WTC11 (cell line): ENCODE data around the gene FCHSD2. TPM values are rescaled to one million over a fixed set of nuclear protein-coding genes. Genes with fewer than 3 reads are reported as not detected.
A peak's percentile ranks its signal among the peaks of the same experiment; 100 is the strongest.

Experiments used
- ATF2 ChIP-seq: sonication (generic); formaldehyde crosslinking; IDR thresholded peaks from 2 replicates; pipeline ENCODE4 v1.8.1; 2022; ENCODE audit warnings: low read depth, missing genetic modification reagents, borderline replicate concordance
- CBFB ChIP-seq: sonication (generic); formaldehyde crosslinking; IDR thresholded peaks from 2 replicates; pipeline ENCODE4 v1.8.1; 2022; ENCODE audit warnings: mild to moderate bottlenecking, low read depth, missing genetic modification reagents
- CTCF ChIP-seq: fragments of 200-600 bp; IDR thresholded peaks from 2 replicates; pipeline ENCODE4 v1.8.0; 2022; ENCODE audit warnings: antibody characterized with exemption
- ERG ChIP-seq: fragments of 250-450 bp; sonication (Bioruptor Pico); IDR thresholded peaks from 2 replicates; pipeline ENCODE4 v1.8.0; 2021; ENCODE audit warnings: mild to moderate bottlenecking
- ESRRA ChIP-seq: sonication (generic); formaldehyde crosslinking; IDR thresholded peaks from 2 replicates; pipeline ENCODE4 v1.8.1; 2022; ENCODE audit warnings: mild to moderate bottlenecking, missing genetic modification reagents, borderline replicate concordance
- FOXJ3 ChIP-seq: sonication (generic); formaldehyde crosslinking; IDR thresholded peaks from 2 replicates; pipeline ENCODE4 v1.9.0; 2021; ENCODE audit warnings: missing genetic modification reagents, mild to moderate bottlenecking, borderline replicate concordance
- FOXK1 ChIP-seq: sonication (generic); formaldehyde crosslinking; IDR thresholded peaks from 2 replicates; pipeline ENCODE4 v1.8.0; 2022; ENCODE audit warnings: mild to moderate bottlenecking, moderate library complexity, missing genetic modification reagents
- HMGXB4 ChIP-seq: sonication (generic); formaldehyde crosslinking; IDR thresholded peaks from 2 replicates; pipeline ENCODE4 v1.8.1; 2023; ENCODE audit warnings: mild to moderate bottlenecking, moderate library complexity, missing genetic modification reagents
- KAT7 ChIP-seq: sonication (generic); formaldehyde crosslinking; IDR thresholded peaks from 2 replicates; pipeline ENCODE4 v1.8.1; 2023; ENCODE audit warnings: missing genetic modification reagents, mild to moderate bottlenecking, borderline replicate concordance
- MAX ChIP-seq: sonication (generic); formaldehyde crosslinking; IDR thresholded peaks from 2 replicates; pipeline ENCODE4 v1.8.0; 2022; ENCODE audit warnings: mild to moderate bottlenecking, missing genetic modification reagents
- MYBL2 ChIP-seq: sonication (generic); formaldehyde crosslinking; IDR thresholded peaks from 2 replicates; pipeline ENCODE4 v1.8.1; 2023; ENCODE audit warnings: mild to moderate bottlenecking, moderate library complexity, missing genetic modification reagents
- NFATC4 ChIP-seq: fragments of 250-450 bp; sonication (Bioruptor Pico); IDR thresholded peaks from 2 replicates; pipeline ENCODE4 v1.9.0; 2021; ENCODE audit warnings: mild to moderate bottlenecking
- NFE2L1 ChIP-seq: sonication (generic); formaldehyde crosslinking; IDR thresholded peaks from 2 replicates; pipeline ENCODE4 v1.8.1; 2023; ENCODE audit warnings: missing genetic modification reagents
- NFYB ChIP-seq: sonication (generic); formaldehyde crosslinking; conservative IDR thresholded peaks from 2 replicates; pipeline ENCODE4 v1.8.0; 2022; ENCODE audit warnings: low read depth, missing genetic modification reagents
- NR1H2 ChIP-seq: sonication (generic); formaldehyde crosslinking; IDR thresholded peaks from 2 replicates; pipeline ENCODE4 v1.9.0; 2021; ENCODE audit warnings: mild to moderate bottlenecking, moderate library complexity, missing genetic modification reagents
- PRDM15 ChIP-seq: sonication (generic); formaldehyde crosslinking; IDR thresholded peaks from 2 replicates; pipeline ENCODE4 v1.8.0; 2022; ENCODE audit warnings: missing genetic modification reagents
- SMAD4 ChIP-seq: sonication (generic); formaldehyde crosslinking; IDR thresholded peaks from 2 replicates; pipeline ENCODE4 v1.8.0; 2022; ENCODE audit warnings: mild to moderate bottlenecking, missing genetic modification reagents
- SP1 ChIP-seq: sonication (generic); formaldehyde crosslinking; conservative IDR thresholded peaks from 2 replicates; pipeline ENCODE4 v1.8.1; 2022; ENCODE audit warnings: missing genetic modification reagents
- TCF7 ChIP-seq: sonication (generic); formaldehyde crosslinking; IDR thresholded peaks from 2 replicates; pipeline ENCODE4 v1.8.0; 2022; ENCODE audit warnings: mild to moderate bottlenecking, low read depth, missing genetic modification reagents, moderate library complexity
- TEAD1 ChIP-seq: sonication (generic); formaldehyde crosslinking; IDR thresholded peaks from 2 replicates; pipeline ENCODE4 v1.8.0; 2022; ENCODE audit warnings: mild to moderate bottlenecking, missing genetic modification reagents
- USF2 ChIP-seq: sonication (generic); formaldehyde crosslinking; IDR thresholded peaks from 2 replicates; pipeline ENCODE4 v1.8.1; 2023; ENCODE audit warnings: mild to moderate bottlenecking, missing genetic modification reagents, moderate library complexity
- ZNF121 ChIP-seq: sonication (generic); formaldehyde crosslinking; IDR thresholded peaks from 2 replicates; pipeline ENCODE4 v1.8.0; 2023; ENCODE audit warnings: missing genetic modification reagents
- ZNF219 ChIP-seq: sonication (generic); formaldehyde crosslinking; IDR thresholded peaks from 2 replicates; pipeline ENCODE4 v1.8.0; 2023; ENCODE audit warnings: missing genetic modification reagents, mild to moderate bottlenecking, borderline replicate concordance
- ZNF263 ChIP-seq: sonication (generic); formaldehyde crosslinking; IDR thresholded peaks from 2 replicates; pipeline ENCODE4 v1.8.1; 2022; ENCODE audit warnings: low read depth, mild to moderate bottlenecking, moderate library complexity, missing genetic modification reagents
- ZNF317 ChIP-seq: sonication (generic); formaldehyde crosslinking; IDR thresholded peaks from 2 replicates; pipeline ENCODE4 v1.8.1; 2023; ENCODE audit warnings: low read depth, mild to moderate bottlenecking, moderate library complexity, missing genetic modification reagents, borderline replicate concordance
- ZNF423 ChIP-seq: fragments of 250-450 bp; sonication (Bioruptor Pico); IDR thresholded peaks from 2 replicates; pipeline ENCODE4 v2.1.2; 2022; ENCODE audit warnings: mild to moderate bottlenecking, moderate library complexity
- total RNA-seq: library from RNA; stranded (reverse); gene quantifications from 3 replicates; pipeline ENCODE4 v1.2.3, GENCODE V29; 2021

The FCHSD2 gene
- total RNA-seq, 1 experiment from 2014 or later = 10.1 TPM

GRCh38 chr11:72821920-72822799 is 320.0 kb downstream of the FCHSD2 start (continued):
- no peak for TF ChIP-seq CTCF
- 0 out of 2 replicates have a peak, but pooled peaks have one; percentile 19 for TF ChIP-seq KAT7 (CRISPR knock-in tag)
- TF ChIP-seq FOXJ3 (CRISPR knock-in tag) = no peak
- TF ChIP-seq ZNF423 (CRISPR knock-in tag) = no peak
- TF ChIP-seq ERG = no peak
- no peak for TF ChIP-seq NFYB
- peak; percentile 60; the same call in 1 of the 2 replicates for TF ChIP-seq ZNF263 (CRISPR knock-in tag)
- TF ChIP-seq FOXK1 (CRISPR knock-in tag) = peak; percentile 54; the same call in 1 of the 2 replicates
- TF ChIP-seq PRDM15 (CRISPR knock-in tag) = peak; percentile 46; the same call in 1 of the 2 replicates
- TF ChIP-seq MYBL2 (CRISPR knock-in tag) = peak; percentile 82
- TF ChIP-seq ZNF317 (CRISPR knock-in tag) = no peak
- TF ChIP-seq NR1H2 (CRISPR knock-in tag) = no peak
- no peak for TF ChIP-seq ESRRA (CRISPR knock-in tag)
- TF ChIP-seq USF2 (CRISPR knock-in tag) = peak; percentile 33; the same call in 1 of the 2 replicates
- no peak for TF ChIP-seq NFATC4
- TF ChIP-seq MAX (CRISPR knock-in tag) = peak; percentile 94
- TF ChIP-seq TEAD1 (CRISPR knock-in tag) = peak; percentile 63
- TF ChIP-seq HMGXB4 = peak; percentile 86
- TF ChIP-seq CBFB (CRISPR knock-in tag) = peak; percentile 53; the same call in 1 of the 2 replicates
- peak; percentile 95 for TF ChIP-seq SP1 (CRISPR knock-in tag)
- TF ChIP-seq TCF7 (CRISPR knock-in tag) = no peak
- peak; percentile 50; the same call in 1 of the 2 replicates for TF ChIP-seq NFE2L1 (CRISPR knock-in tag)
- no peak for TF ChIP-seq ZNF219 (CRISPR knock-in tag)
- no peak for TF ChIP-seq SMAD4
- no peak for TF ChIP-seq ATF2 (CRISPR knock-in tag)
- TF ChIP-seq ZNF121 (CRISPR knock-in tag) = no peak
